ENCODE data around the gene CWH43. TPM values are rescaled to one million over a fixed set of nuclear protein-coding genes. Genes with fewer than 3 reads are reported as not detected.
"Not testable (repeated sequence)": the region's sequence is repeated elsewhere in the genome, so short reads cannot be mapped to it uniquely, and the experiment has no call there.

The CWH43 gene
- total and polyA plus RNA-seq, 5 experiments from 2014 or later: not detected

GRCh38 chr4:49058306-49058705, 72.2 kb downstream of the CWH43 start:
- POLR2A ChIA-PET: no interaction called here
- Mint-ChIP-seq H3K36me3 (peaks cover 0 to 24% (median 0%) of the 10 kb centered on the region in 3 donors), H3K4me1 (no peaks in the 10 kb centered on the region), H3K27me3 (peaks cover 2 to 16% (median 7%) of the 10 kb centered on the region in 5 donors), H3K27ac (no peak overlapping the region), H3K4me3 (no peak overlapping the region), H3K9me3 (peaks cover 8 to 49% (median 30%) of the 10 kb centered on the region in 9 donors)
- DNase-seq (no peak), ATAC-seq (no peak)

GRCh38 chr4:49063670-49064069, 77.6 kb downstream of the CWH43 start:
- H3K9me3 Mint-ChIP-seq: peaks cover 8 to 27% (median 17%) of the 10 kb centered on the region in 9 donors
- peaks cover 0 to 20% (median 0%) of the 10 kb centered on the region in 3 donors for H3K36me3 Mint-ChIP-seq
- no peaks in the 10 kb centered on the region for H3K4me1 Mint-ChIP-seq

DNA sequence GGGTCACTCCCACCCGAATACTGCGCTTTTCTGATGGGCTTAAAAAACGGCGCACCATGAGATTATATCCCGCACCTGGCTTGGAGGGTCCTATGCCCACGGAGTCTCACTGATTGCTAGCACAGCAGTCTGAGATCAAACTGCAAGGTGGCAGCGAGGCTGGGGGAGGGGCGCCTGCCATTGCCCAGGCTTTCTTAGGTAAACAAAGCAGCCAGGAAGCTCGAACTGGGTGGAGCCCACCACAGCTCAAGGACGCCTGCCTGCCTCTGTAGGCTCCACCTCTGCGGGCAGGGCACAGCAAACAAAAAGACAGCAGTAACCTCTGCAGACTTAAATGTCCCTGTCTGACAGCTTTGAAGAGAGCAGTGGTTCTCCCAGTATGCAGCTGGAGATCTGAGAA, 86.1 kb downstream of the CWH43 start:
- H3K4me1 Mint-ChIP-seq, ATAC-seq, POLR2A ChIA-PET, H3K27ac Mint-ChIP-seq, H3K4me3 Mint-ChIP-seq, DNase-seq, H3K36me3 Mint-ChIP-seq: not testable (repeated sequence)
- H3K9me3 Mint-ChIP-seq: peaks cover 3 to 27% (median 8%) of the 10 kb centered on the region in 9 donors
- peaks cover 0 to 20% (median 10%) of the 10 kb centered on the region in 5 donors for H3K27me3 Mint-ChIP-seq

More at GRCh38 chr4:49063670-49064069, 77.6 kb downstream of the CWH43 start:
- POLR2A ChIA-PET: no interaction called here
- no peak for DNase-seq
- Mint-ChIP-seq H3K27ac (no peak overlapping the region), H3K27me3 (peaks cover 10 to 37% (median 14%) of the 10 kb centered on the region in 5 donors), H3K4me3 (no peak overlapping the region)
- no peak for ATAC-seq

- ATAC-seq, H3K27me3 Mint-ChIP-seq, POLR2A ChIA-PET, DNase-seq, H3K27ac Mint-ChIP-seq, H3K4me3 Mint-ChIP-seq: not testable (repeated sequence)
- H3K9me3 Mint-ChIP-seq: peaks cover 0 to 52% (median 38%) of the 10 kb centered on the region in 9 donors
- H3K36me3 Mint-ChIP-seq: peaks cover 0 to 29% (median 13%) of the 10 kb centered on the region in 3 donors
- peaks cover 0 to 16% (median 0%) of the 10 kb centered on the region in 4 donors for H3K4me1 Mint-ChIP-seq
Measured at GRCh38 chr4:49091883-49092282, 105.8 kb downstream of the CWH43 start.

DNA sequence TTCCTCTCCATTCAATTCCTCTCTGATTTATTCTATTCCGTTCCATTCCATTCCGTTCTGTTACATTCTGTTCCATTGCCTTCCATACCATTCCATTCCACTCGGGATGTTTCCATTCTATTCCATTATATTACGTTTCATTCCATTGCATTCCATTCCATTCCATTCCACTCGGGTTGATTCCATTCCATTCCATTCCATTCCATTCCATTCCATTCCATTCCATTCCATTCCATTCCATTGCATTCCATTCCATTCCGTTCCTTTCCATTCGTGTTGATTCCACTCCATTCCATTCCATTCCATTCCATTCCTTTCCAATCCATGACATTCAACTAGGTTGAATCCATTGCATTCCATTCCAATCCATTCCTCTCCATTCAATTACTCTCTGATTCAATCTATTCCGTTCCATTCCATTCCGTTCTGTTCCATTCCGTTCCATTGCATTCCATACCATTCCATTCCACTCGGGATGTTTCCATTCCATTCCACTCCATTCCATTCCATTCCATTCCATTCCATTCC, 106.6 kb downstream of the CWH43 start:
- H3K27ac Mint-ChIP-seq, DNase-seq, H3K27me3 Mint-ChIP-seq, H3K4me3 Mint-ChIP-seq, POLR2A ChIA-PET: not testable (repeated sequence)
- H3K36me3 Mint-ChIP-seq: peaks cover 0 to 37% (median 13%) of the 10 kb centered on the region in 3 donors
- peaks cover 0 to 21% (median 0%) of the 10 kb centered on the region in 4 donors for H3K4me1 Mint-ChIP-seq
- ATAC-seq: peak in 1 of 2 donors; percentile 54
- H3K9me3 Mint-ChIP-seq: peaks cover 0 to 55% (median 46%) of the 10 kb centered on the region in 9 donors

- peaks cover 0 to 33% (median 0%) of the 10 kb centered on the region in 4 donors for H3K4me1 Mint-ChIP-seq
Measured at GRCh38 chr4:49096215-49096614, 110.1 kb downstream of the CWH43 start.

DNA sequence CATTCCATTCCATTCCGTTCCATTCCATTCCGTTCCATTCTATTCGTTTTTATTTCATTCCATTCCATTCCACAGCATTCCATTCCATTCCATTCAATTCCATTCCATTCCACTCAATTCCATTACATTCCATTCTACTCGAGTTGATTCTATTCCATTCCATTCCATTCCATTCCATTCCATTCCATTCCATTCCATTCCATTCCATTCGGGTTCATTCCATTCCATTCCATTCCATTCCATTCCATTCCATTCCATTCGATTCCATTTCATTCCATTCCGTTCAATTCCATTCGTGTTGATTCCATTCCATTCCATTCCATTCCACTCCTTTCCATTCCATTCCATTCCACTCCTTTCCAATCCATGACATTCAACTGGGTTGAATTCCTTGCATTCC, 110.6 kb downstream of the CWH43 start:
- Mint-ChIP-seq H3K9me3 (peaks cover 0 to 75% (median 65%) of the 10 kb centered on the region in 9 donors), H3K4me1 (peaks cover 0 to 32% (median 0%) of the 10 kb centered on the region in 4 donors), H3K36me3 (peaks cover 0 to 59% (median 5%) of the 10 kb centered on the region in 3 donors)
- POLR2A ChIA-PET, H3K27ac Mint-ChIP-seq, H3K4me3 Mint-ChIP-seq, H3K27me3 Mint-ChIP-seq, DNase-seq: not testable (repeated sequence)
- ATAC-seq: peak in 1 of 2 donors; percentile 42

More at GRCh38 chr4:49096215-49096614, 110.1 kb downstream of the CWH43 start:
- H3K36me3 Mint-ChIP-seq: peaks cover 0 to 63% (median 5%) of the 10 kb centered on the region in 3 donors
- H3K4me3 Mint-ChIP-seq: peak overlapping the region in 1 of 10 donors; percentile 1
- H3K27ac Mint-ChIP-seq, POLR2A ChIA-PET, DNase-seq, ATAC-seq, H3K27me3 Mint-ChIP-seq: not testable (repeated sequence)
- H3K9me3 Mint-ChIP-seq: peaks cover 0 to 75% (median 65%) of the 10 kb centered on the region in 9 donors

- H3K27me3 Mint-ChIP-seq, H3K27ac Mint-ChIP-seq, DNase-seq, ATAC-seq, POLR2A ChIA-PET, H3K4me3 Mint-ChIP-seq: not testable (repeated sequence)
- Mint-ChIP-seq H3K9me3 (peaks cover 0 to 71% (median 60%) of the 10 kb centered on the region in 9 donors), H3K4me1 (peaks cover 0 to 28% (median 0%) of the 10 kb centered on the region in 4 donors), H3K36me3 (peaks cover 0 to 54% (median 5%) of the 10 kb centered on the region in 3 donors)
Measured at GRCh38 chr4:49097071-49097470, 111.0 kb downstream of the CWH43 start.

DNA sequence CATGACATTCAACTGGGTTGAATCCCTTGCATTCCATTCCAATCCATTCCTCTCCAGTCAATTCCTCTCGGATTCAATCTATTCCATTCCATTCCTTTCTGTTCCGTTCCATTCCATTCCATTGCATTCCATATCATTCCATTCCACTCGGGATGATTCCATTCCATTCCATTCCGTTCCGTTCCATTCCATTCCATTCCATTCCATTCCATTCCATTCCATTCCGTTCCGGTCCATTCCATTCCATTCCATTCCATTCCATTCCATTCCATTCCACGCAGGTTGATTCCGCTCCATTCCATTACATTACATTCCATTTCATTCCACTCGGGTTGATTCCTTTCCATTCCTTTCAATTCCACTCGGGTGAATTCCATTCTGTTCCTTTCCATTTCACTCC, 111.4 kb downstream of the CWH43 start:
- ATAC-seq, H3K4me3 Mint-ChIP-seq, H3K27ac Mint-ChIP-seq, POLR2A ChIA-PET, H3K27me3 Mint-ChIP-seq: not testable (repeated sequence)
- Mint-ChIP-seq H3K4me1 (peaks cover 0 to 31% (median 0%) of the 10 kb centered on the region in 4 donors), H3K9me3 (peaks cover 0 to 71% (median 60%) of the 10 kb centered on the region in 9 donors), H3K36me3 (peaks cover 0 to 54% (median 6%) of the 10 kb centered on the region in 3 donors)
- peak in 1 of 10 donors; percentile 54 for DNase-seq

DNA sequence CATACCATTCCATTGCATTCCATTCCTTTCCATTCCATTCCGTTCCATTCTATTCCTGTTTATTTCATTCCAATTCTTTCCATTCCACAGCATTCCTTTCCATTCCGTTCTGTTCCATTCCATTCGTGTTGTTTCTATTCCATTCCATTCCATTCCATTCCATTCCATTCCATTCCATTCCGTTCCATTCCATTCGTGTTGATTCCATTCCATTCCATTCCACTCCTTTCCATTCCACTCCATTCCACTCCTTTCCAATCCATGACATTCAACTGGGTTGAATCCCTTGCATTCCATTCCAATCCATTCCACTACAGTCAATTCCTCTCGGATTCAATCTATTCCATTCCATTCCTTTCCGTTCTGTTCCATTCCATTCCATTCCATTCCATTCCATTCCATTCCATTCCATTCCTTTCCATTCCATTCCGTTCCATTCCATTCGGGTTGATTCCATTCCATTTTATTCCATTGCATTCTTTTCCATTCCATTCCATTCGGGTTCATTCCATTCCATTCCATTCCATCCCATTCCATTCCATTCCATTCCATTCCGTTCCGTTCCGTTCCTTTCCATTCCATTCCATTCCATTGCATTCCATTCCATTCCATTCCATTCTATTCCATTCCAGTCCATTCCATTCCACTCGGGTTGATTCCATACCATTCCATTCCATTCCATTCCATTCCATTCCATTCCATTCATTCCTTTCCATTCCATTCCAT, 112.1 kb downstream of the CWH43 start:
- peaks cover 3 to 72% (median 63%) of the 10 kb centered on the region in 9 donors for H3K9me3 Mint-ChIP-seq
- ATAC-seq, H3K4me3 Mint-ChIP-seq, DNase-seq, H3K27ac Mint-ChIP-seq, H3K27me3 Mint-ChIP-seq, POLR2A ChIA-PET: not testable (repeated sequence)
- peaks cover 0 to 52% (median 8%) of the 10 kb centered on the region in 3 donors for H3K36me3 Mint-ChIP-seq
- peaks cover 0 to 29% (median under 1%) of the 10 kb centered on the region in 4 donors for H3K4me1 Mint-ChIP-seq

- Mint-ChIP-seq H3K4me1 (peaks cover 0 to 33% (median under 1%) of the 10 kb centered on the region in 4 donors), H3K36me3 (peaks cover 0 to 70% (median 12%) of the 10 kb centered on the region in 3 donors), H3K9me3 (peaks cover 6 to 83% (median 78%) of the 10 kb centered on the region in 9 donors)
- H3K27me3 Mint-ChIP-seq, DNase-seq, ATAC-seq, H3K27ac Mint-ChIP-seq, POLR2A ChIA-PET, H3K4me3 Mint-ChIP-seq: not testable (repeated sequence)
Measured at GRCh38 chr4:49099831-49100444, 113.9 kb downstream of the CWH43 start.

DNA sequence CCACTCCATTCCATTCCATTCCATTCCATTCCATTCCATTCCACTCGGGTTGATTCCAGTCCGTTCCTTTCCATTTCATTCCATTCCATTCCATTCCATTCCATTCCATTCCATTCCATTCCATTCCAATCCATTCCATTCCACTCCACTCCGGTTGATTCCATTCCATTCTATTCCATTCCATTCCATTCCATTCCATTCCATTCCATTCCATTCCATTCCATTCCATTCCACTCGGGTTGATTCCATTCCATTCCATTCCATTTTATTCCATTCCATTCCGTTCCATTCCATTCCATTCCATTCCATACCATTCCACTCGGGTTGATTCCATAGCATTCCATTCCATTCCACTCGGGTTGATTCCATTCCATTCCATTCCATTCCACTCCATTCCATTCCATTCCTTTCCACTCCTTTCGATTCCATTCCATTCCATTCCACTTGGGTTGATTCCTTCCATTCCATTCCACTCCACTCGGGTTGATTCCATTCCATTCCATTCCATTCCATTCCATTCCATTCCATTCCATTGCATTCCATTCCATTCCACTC, 116.3 kb downstream of the CWH43 start:
- DNase-seq, H3K27me3 Mint-ChIP-seq, H3K4me3 Mint-ChIP-seq, POLR2A ChIA-PET, H3K27ac Mint-ChIP-seq: not testable (repeated sequence)
- peak in 1 of 2 donors; percentile 43 for ATAC-seq
- H3K4me1 Mint-ChIP-seq: peaks cover 0 to 33% (median 3%) of the 10 kb centered on the region in 4 donors
- H3K36me3 Mint-ChIP-seq: peaks cover 0 to 72% (median 21%) of the 10 kb centered on the region in 3 donors
- peaks cover 6 to 91% (median 83%) of the 10 kb centered on the region in 9 donors for H3K9me3 Mint-ChIP-seq

All from naive thymus-derived CD8-positive, alpha-beta T cell (primary cell).